IMR-90 (cell line): ENCODE data around the gene TBCD. TPM values are rescaled to one million over a fixed set of nuclear protein-coding genes. Genes with fewer than 3 reads are reported as not detected.

Experiments used
- ATAC-seq: fragments of 200-7000 bp; cut with Tn5 transposase; 2 replicates; pipeline ENCODE4 v1.9.1; 2020; ENCODE audit warnings: low read depth, mild to moderate bottlenecking, moderate library complexity
- BruUV-seq: library from RNA; stranded (reverse); fragments of 400-500 nt; replicated peaks from 2 replicates; lab custom pipeline; 2021; lab: Mats Ljungman, UMichigan
- CTCF ChIA-PET: fragments of 300-600 bp; formaldehyde crosslinking; extraction: SDS; loops from one replicate; lab custom pipeline; 2021; ENCODE audit warnings: antibody characterized with exemption; lab: Yijun Ruan, JAX
- POLR2A ChIA-PET: fragments of 300-600 bp; sonication (Branson Sonifier 250); formaldehyde crosslinking; loops from one replicate; lab custom pipeline; 2022; ENCODE audit warnings: antibody characterized with exemption; ENCODE audit not compliant: unreplicated experiment; lab: Charles Lee
- DNase-seq: peaks from one replicate; pipeline ENCODE4 v3.0.0; 2013
- H2AFZ ChIP-seq: replicated peaks from 2 replicates; pipeline ENCODE3; 2013; ENCODE audit warnings: low read length, mild to moderate bottlenecking; ENCODE audit not compliant: poor library complexity
- H2AK5ac ChIP-seq: 2 replicates; pipeline ENCODE4 v1.6.1; 2013; ENCODE audit warnings: low read depth, low read length, inconsistent platforms
- H2AK9ac ChIP-seq: replicated peaks from 2 replicates; pipeline ENCODE3; 2013; ENCODE audit warnings: mild to moderate bottlenecking, low read depth, low read length, moderate library complexity; ENCODE audit not compliant: poor library complexity
- H2BK120ac ChIP-seq: 2 replicates; pipeline ENCODE4 v1.6.1; 2013; ENCODE audit warnings: low read depth, low read length, inconsistent platforms
- H2BK15ac ChIP-seq: 3 replicates; pipeline ENCODE4 v1.6.1; 2013; ENCODE audit warnings: low read depth, low read length, inconsistent platforms
- H2BK20ac ChIP-seq: 2 replicates; pipeline ENCODE4 v1.6.1; 2013; ENCODE audit warnings: low read depth, mild to moderate bottlenecking, inconsistent platforms, low read length, moderate library complexity
- H2BK5ac ChIP-seq: 2 replicates; pipeline ENCODE4 v1.6.1; 2013; ENCODE audit warnings: mild to moderate bottlenecking, low read depth, low read length, inconsistent platforms; ENCODE audit not compliant: poor library complexity, severe bottlenecking
- H3K14ac ChIP-seq: replicated peaks from 2 replicates; pipeline ENCODE4 v1.6.1; 2013; ENCODE audit warnings: low read depth, low read length, inconsistent platforms
- H3K18ac ChIP-seq: 2 replicates; pipeline ENCODE4 v1.6.1; 2013; ENCODE audit warnings: low read depth, low read length, control low read depth
- H3K23ac ChIP-seq: 2 replicates; pipeline ENCODE4 v1.6.1; 2013; ENCODE audit warnings: low read depth, low read length, inconsistent platforms
- H3K27ac ChIP-seq: 2 replicates; pipeline ENCODE4 v1.5.1; 2013; ENCODE audit warnings: mild to moderate bottlenecking, control low read depth, low read length; ENCODE audit not compliant: insufficient read depth
- H3K27me3 ChIP-seq: 2 replicates; pipeline ENCODE4 v1.6.1; 2013; ENCODE audit warnings: low read length; ENCODE audit not compliant: control insufficient read depth, insufficient read depth
- H3K36me3 ChIP-seq: 2 replicates; pipeline ENCODE4 v1.6.1; 2013; ENCODE audit warnings: low read length, mixed read lengths; ENCODE audit not compliant: control insufficient read depth, insufficient read depth
- H3K4ac ChIP-seq: 2 replicates; pipeline ENCODE4 v1.6.1; 2013; ENCODE audit warnings: low read depth, low read length, inconsistent platforms
- H3K4me1 ChIP-seq: 2 replicates; pipeline ENCODE4 v1.6.1; 2013; ENCODE audit warnings: low read length, mixed read lengths; ENCODE audit not compliant: control insufficient read depth, insufficient read depth
- H3K4me2 ChIP-seq: 2 replicates; pipeline ENCODE4 v1.6.1; 2013; ENCODE audit warnings: low read depth, mild to moderate bottlenecking, control low read depth, low read length, moderate library complexity
- H3K4me3 ChIP-seq: 2 replicates; pipeline ENCODE4 v1.5.1; 2013; ENCODE audit warnings: low read depth, mild to moderate bottlenecking, control low read depth, low read length, moderate library complexity; ENCODE audit not compliant: insufficient read depth
- H3K56ac ChIP-seq: 2 replicates; pipeline ENCODE4 v1.6.1; 2013; ENCODE audit warnings: low read length, inconsistent platforms; ENCODE audit not compliant: insufficient read depth; ENCODE audit errors: extremely low read depth
- H3K79me1 ChIP-seq, 2 experiments: 2 replicates each; pipeline ENCODE4 v1.6.1; 2013; ENCODE audit warnings: low read length in 2 of 2, inconsistent platforms in 1 of 2, low read depth in 1 of 2
- H3K9ac ChIP-seq: 2 replicates; pipeline ENCODE4 v1.6.1; 2013; ENCODE audit warnings: low read depth, low read length, control low read depth
- H3K9me1 ChIP-seq: 2 replicates; pipeline ENCODE4 v1.6.1; 2013; ENCODE audit warnings: low read length, inconsistent platforms; ENCODE audit not compliant: insufficient read depth
- H3K9me3 ChIP-seq: 2 replicates; pipeline ENCODE4 v1.6.1; 2013; ENCODE audit warnings: low read length; ENCODE audit not compliant: control insufficient read depth, insufficient read depth
- H4K20me1 ChIP-seq: 2 replicates; pipeline ENCODE4 v1.6.1; 2013; ENCODE audit warnings: low read length, inconsistent platforms; ENCODE audit not compliant: insufficient read depth
- H4K5ac ChIP-seq: 2 replicates; pipeline ENCODE4 v1.6.1; 2013; ENCODE audit warnings: mild to moderate bottlenecking, low read depth, low read length, control low read depth
- H4K8ac ChIP-seq, 2 experiments: 2 replicates each; pipeline ENCODE4 v1.6.1; 2013; ENCODE audit warnings: low read depth in 2 of 2, low read length in 2 of 2, control low read depth in 1 of 2, inconsistent platforms in 1 of 2
- H4K91ac ChIP-seq: 2 replicates; pipeline ENCODE4 v1.6.1; 2013; ENCODE audit warnings: low read depth, low read length, inconsistent platforms; ENCODE audit not compliant: insufficient read depth
- BHLHE40 ChIP-seq: fragments of 150-350 bp; IDR thresholded peaks from 2 replicates; pipeline ENCODE4 v1.6.1; 2016; ENCODE audit warnings: mild to moderate bottlenecking, low read depth, low read length
- CEBPB ChIP-seq: IDR thresholded peaks from 2 replicates; pipeline ENCODE4 v1.6.1; 2012; ENCODE audit warnings: low read depth, low read length, improper control_type of control experiment
- CHD1 ChIP-seq: IDR thresholded peaks from 2 replicates; pipeline ENCODE4 v1.6.1; 2012; ENCODE audit warnings: low read depth, low read length, improper control_type of control experiment
- CTCF ChIP-seq: conservative IDR thresholded peaks from 2 replicates; pipeline ENCODE4 v1.5.1; 2012; ENCODE audit warnings: mild to moderate bottlenecking, low read depth, low read length, improper control_type of control experiment
- FOS ChIP-seq: fragments of 150-350 bp; IDR thresholded peaks from 2 replicates; pipeline ENCODE4 v1.6.1; 2016; ENCODE audit warnings: low read depth, low read length
- MAFK ChIP-seq: IDR thresholded peaks from 2 replicates; pipeline ENCODE4 v1.6.1; 2012; ENCODE audit warnings: low read depth, low read length, improper control_type of control experiment
- MAZ ChIP-seq: IDR thresholded peaks from 2 replicates; pipeline ENCODE4 v1.6.1; 2012; ENCODE audit warnings: low read depth, mild to moderate bottlenecking, low read length, improper control_type of control experiment, moderate library complexity, borderline replicate concordance
- MXI1 ChIP-seq: IDR thresholded peaks from 2 replicates; pipeline ENCODE4 v1.6.1; 2012; ENCODE audit warnings: low read depth, mild to moderate bottlenecking, low read length, moderate library complexity, borderline replicate concordance
- NFE2L2 ChIP-seq: fragments of 150-350 bp; IDR thresholded peaks from 2 replicates; pipeline ENCODE4 v1.6.1; 2016; ENCODE audit warnings: low read depth, mild to moderate bottlenecking, low read length
- POLR2A ChIP-seq: IDR thresholded peaks from 2 replicates; pipeline ENCODE4 v1.6.1; 2012; ENCODE audit warnings: mild to moderate bottlenecking, low read depth, low read length
- RAD21 ChIP-seq: IDR thresholded peaks from 2 replicates; pipeline ENCODE4 v1.6.1; 2012; ENCODE audit warnings: low read length, improper control_type of control experiment
- RCOR1 ChIP-seq: IDR thresholded peaks from 2 replicates; pipeline ENCODE4 v1.6.1; 2012; ENCODE audit warnings: mild to moderate bottlenecking, low read length, improper control_type of control experiment; ENCODE audit not compliant: insufficient replicate concordance
- RFX5 ChIP-seq: IDR thresholded peaks from 2 replicates; pipeline ENCODE4 v1.8.0; 2012; ENCODE audit warnings: low read depth, mild to moderate bottlenecking, low read length, moderate library complexity
- WGBS, 2 experiments: methylation state at CpG; one replicate each; pipeline versions ENCODE4 v1.1.5 to v1.1.7; 2013; ENCODE audit warnings: missing lambda C conversion rate in 2 of 2; ENCODE audit not compliant: insufficient read length in 1 of 2; ENCODE audit errors: extremely low coverage in 2 of 2; 5-methylcytosine and 5-hydroxymethylcytosine counted together
- dilution Hi-C: fragments of 300-500 bp; cut with HindIII; formaldehyde crosslinking; loops from one replicate; pipeline ENCODE4 v1.14.3; 2018; ENCODE audit warnings: low sequenced_read_pairs; ENCODE audit not compliant: unreplicated experiment
- in situ Hi-C: fragments of 300-500 bp; cut with MboI; formaldehyde crosslinking; loops from 3 replicates; pipeline ENCODE4 v1.14.3; 2019; ENCODE audit warnings: low sequenced_read_pairs, inconsistent platforms, mixed read lengths
- intact Hi-C: fragments of 100-400 bp; cut with micrococcal nuclease; formaldehyde crosslinking; loops from 2 replicates; pipeline ENCODE4 v1.10.0; 2022
- polyA plus RNA-seq, 3 experiments: library from polyadenylated mRNA; depleted of rRNA; stranded (reverse); fragments of >200 nt; gene quantifications; 2 replicates each; pipeline ENCODE4 v1.2.3, GENCODE V29; 2012; ENCODE audit warnings: low replicate concordance in 1 of 3
- total RNA-seq: library from RNA; depleted of rRNA; stranded (reverse); fragments of >200 nt; gene quantifications from 2 replicates; pipeline ENCODE4 v1.2.3, GENCODE V29; 2012
- TF ChIP-seq, protein P1 (sequence below): fragments of 150-350 bp; IDR thresholded peaks from 2 replicates; pipeline ENCODE4 v1.6.1; 2016; ENCODE audit warnings: low read depth, mild to moderate bottlenecking, low read length, moderate library complexity, borderline replicate concordance

The TBCD gene
- total and polyA plus RNA-seq, 2 of the 4 experiments (the other 2 are of a cell fraction), result 21.9 to 54.5 TPM

DNA sequence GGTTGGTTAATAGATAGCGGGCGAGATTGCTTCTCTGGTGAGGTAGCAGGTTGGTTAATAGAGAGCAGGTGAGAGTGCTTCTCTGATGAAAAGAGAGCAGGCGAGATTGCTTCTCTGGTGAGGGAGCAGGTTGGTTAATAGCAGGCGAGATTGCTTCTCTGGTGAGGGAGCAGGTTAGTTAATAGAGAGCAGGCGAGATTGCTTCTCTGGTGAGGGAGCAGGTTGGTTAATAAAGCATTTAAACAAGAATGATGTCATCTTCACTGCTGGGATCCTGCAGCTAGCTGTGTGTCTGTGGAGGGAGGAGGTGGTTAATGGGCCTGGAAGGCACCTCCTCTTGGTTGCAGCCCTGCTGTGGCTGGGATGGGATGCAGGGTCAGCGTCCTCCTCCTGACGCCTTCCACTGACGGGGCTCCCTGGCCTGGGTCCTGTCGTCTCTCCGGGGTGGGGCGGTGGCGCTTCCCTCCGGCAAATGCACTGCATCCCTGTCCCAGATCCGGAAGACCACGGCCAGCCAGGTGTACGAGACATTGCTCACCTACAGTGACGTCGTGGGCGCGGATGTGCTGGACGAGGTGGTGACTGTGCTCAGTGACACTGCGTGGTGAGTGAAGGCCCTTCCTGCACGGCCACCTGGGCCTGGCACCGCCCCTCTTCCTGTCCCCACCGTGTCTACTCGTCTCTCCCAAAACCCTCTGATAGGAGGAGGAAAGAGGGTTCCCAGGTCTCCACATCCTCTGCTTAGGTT lies 187.2 kb downstream of the TBCD start:
- H4K20me1 ChIP-seq, result no peaks in the 10 kb centered on the region
- no peaks in the 10 kb centered on the region for H3K79me1 ChIP-seq
- BruUV-seq, result no TSS peak
- H2BK15ac ChIP-seq, result no peak overlapping the region
- H4K8ac ChIP-seq, result no peak overlapping the region
- no peak overlapping the region for H2BK120ac ChIP-seq
- WGBS, 2 experiments, result 88% methylated on average over 13 of the region's 26 CpGs; no CpG with 5 or more reads in 1 of the 2 experiments
- POLR2A ChIA-PET, result no interaction called here
- H3K36me3 ChIP-seq, result peaks cover 44% of the 10 kb centered on the region
- intact Hi-C loops, result no loop called here
- no peak overlapping the region for H4K5ac ChIP-seq
- DNase-seq (no peak), ATAC-seq (no peak)
- no peak overlapping the region for H3K4ac ChIP-seq
- H3K18ac ChIP-seq, result no peak overlapping the region
- no peaks in the 10 kb centered on the region for H3K9me1 ChIP-seq
- H2AK5ac ChIP-seq, result no peak overlapping the region; the same call in 1 of the 2 replicates
- H3K27me3 ChIP-seq, result no peaks in the 10 kb centered on the region
- H3K56ac ChIP-seq, result no peak overlapping the region
- H3K4me2 ChIP-seq, result no peak overlapping the region
- H2BK20ac ChIP-seq, result no peak overlapping the region
- no peak overlapping the region for H3K4me3 ChIP-seq
- in situ Hi-C loops, result no loop called here
- H3K14ac ChIP-seq, result no peak overlapping the region
- H2BK5ac ChIP-seq, result no peak overlapping the region
- H3K9ac ChIP-seq, result no peak overlapping the region
- no peaks in the 10 kb centered on the region for H3K4me1 ChIP-seq
- no peak overlapping the region for H2AK9ac ChIP-seq
- no peak for TF ChIP-seq FOS
- TF ChIP-seq MAZ, result no peak
- no peak for TF ChIP-seq RFX5
- TF ChIP-seq CEBPB, result no peak
- no peak for TF ChIP-seq BHLHE40
- TF ChIP-seq NFE2L2, result no peak
- no peak for TF ChIP-seq POLR2A
- TF ChIP-seq CHD1, result no peak
- TF ChIP-seq, protein P1, sequence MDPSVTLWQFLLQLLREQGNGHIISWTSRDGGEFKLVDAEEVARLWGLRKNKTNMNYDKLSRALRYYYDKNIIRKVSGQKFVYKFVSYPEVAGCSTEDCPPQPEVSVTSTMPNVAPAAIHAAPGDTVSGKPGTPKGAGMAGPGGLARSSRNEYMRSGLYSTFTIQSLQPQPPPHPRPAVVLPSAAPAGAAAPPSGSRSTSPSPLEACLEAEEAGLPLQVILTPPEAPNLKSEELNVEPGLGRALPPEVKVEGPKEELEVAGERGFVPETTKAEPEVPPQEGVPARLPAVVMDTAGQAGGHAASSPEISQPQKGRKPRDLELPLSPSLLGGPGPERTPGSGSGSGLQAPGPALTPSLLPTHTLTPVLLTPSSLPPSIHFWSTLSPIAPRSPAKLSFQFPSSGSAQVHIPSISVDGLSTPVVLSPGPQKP, result no peak
- no peak for TF ChIP-seq CTCF
- no peak for TF ChIP-seq RAD21
- no peak for TF ChIP-seq RCOR1
- TF ChIP-seq MXI1, result no peak
- no peak for TF ChIP-seq MAFK
- H4K91ac ChIP-seq, result no peak overlapping the region
- dilution Hi-C loops, result no loop called here
- H3K27ac ChIP-seq, result no peak overlapping the region
- peaks cover 7% of the 10 kb centered on the region for H3K9me3 ChIP-seq
- CTCF ChIA-PET, result no interaction called here
- H2AFZ ChIP-seq, result no peak overlapping the region
- H3K23ac ChIP-seq, result no peak overlapping the region
